SU-DHL-6 (cell line): ENCODE measurements around the gene PRDM10.

Experiments
- EZH2phosphoT487 ChIP-seq: fragments of 200-600 bp; sonication (generic), shearing (Covaris generic); conservative IDR thresholded peaks from 2 replicates; pipeline ENCODE4 v1.6.1; 2018; ENCODE audit warnings: mild to moderate bottlenecking, antibody characterized with exemption, low read length, moderate library complexity, mixed read lengths
- TF ChIP-seq, protein P1 (sequence below): fragments of 200-600 bp; sonication (generic); IDR thresholded peaks from one replicate; pipeline ENCODE4 v1.5.1; 2017; ENCODE audit warnings: antibody characterized with exemption, mild to moderate bottlenecking, low read length, moderate library complexity; ENCODE audit not compliant: insufficient read depth, poor library complexity, severe bottlenecking

DNA sequence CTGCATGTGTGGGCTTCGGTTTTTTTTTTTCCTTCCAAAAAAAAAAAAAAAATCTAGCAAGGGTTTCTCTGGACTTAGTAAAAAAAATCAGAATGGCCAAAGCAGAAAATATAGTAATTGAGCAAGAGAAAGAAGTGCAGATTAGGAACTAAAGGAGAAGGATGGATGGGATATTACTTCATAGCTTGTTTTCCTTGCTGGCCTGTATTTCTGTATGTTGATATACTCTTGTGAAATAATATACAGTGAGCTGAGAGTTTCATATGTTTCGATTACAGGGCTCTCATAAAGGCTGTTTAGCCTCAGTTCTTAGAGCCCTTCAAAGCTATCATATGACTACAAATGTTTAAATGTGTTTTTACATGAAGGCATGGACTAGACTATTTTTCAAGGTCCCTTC lies 72.9 kb downstream of the PRDM10 start:
- TF ChIP-seq, protein P1, sequence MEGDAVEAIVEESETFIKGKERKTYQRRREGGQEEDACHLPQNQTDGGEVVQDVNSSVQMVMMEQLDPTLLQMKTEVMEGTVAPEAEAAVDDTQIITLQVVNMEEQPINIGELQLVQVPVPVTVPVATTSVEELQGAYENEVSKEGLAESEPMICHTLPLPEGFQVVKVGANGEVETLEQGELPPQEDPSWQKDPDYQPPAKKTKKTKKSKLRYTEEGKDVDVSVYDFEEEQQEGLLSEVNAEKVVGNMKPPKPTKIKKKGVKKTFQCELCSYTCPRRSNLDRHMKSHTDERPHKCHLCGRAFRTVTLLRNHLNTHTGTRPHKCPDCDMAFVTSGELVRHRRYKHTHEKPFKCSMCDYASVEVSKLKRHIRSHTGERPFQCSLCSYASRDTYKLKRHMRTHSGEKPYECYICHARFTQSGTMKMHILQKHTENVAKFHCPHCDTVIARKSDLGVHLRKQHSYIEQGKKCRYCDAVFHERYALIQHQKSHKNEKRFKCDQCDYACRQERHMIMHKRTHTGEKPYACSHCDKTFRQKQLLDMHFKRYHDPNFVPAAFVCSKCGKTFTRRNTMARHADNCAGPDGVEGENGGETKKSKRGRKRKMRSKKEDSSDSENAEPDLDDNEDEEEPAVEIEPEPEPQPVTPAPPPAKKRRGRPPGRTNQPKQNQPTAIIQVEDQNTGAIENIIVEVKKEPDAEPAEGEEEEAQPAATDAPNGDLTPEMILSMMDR, result no peak
- no peak for TF ChIP-seq EZH2phosphoT487
